ENCODE results near the gene CTDSP2.
"Not testable (repeated sequence)": the region's sequence is repeated elsewhere in the genome, so short reads cannot be mapped to it uniquely, and the experiment has no call there.

Gene CTDSP2, protein sequence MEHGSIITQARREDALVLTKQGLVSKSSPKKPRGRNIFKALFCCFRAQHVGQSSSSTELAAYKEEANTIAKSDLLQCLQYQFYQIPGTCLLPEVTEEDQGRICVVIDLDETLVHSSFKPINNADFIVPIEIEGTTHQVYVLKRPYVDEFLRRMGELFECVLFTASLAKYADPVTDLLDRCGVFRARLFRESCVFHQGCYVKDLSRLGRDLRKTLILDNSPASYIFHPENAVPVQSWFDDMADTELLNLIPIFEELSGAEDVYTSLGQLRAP

DNA sequence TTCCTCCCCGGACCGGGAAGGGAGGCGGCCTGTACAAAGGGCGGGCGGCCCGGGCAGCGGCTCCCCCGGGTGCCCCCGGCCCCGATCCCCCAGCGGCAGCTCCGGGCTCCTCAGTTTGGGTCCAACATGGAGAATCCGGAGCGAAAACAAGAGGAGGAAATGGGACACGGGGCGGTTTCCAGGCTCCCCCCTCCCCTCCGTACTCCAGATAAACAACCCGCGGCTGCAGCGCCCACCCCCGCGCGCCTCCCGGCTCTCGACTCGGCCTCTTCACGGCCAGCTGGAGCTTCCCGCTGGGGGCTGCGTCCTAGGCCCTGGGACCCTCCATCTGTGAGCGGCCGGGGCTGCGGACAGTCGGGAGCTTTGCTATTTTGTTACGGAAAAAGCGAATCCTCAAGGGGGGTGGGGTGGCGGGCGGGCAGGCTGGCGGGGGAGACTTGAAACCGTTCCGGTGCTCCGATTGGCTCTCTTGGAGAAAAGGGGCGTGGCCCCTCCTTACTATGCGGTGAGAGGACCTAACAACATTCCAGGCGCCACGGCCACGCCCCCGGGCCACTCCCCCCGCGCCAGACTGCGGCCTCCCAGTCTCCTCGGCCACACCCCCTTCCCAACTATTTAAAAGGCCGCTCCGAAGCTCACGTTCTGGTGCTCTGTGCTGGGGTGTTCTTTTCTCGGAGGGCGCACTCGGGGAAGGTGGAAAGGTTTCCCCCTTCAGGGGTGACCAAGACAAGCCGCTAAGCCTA lies at the start of gene CTDSP2:
Gene CTDSP2, minus strand, starts transcription at position 153 of the 743 bp plus-strand sequence. CDS start 294 bp downstream, outside the sequence.
- DNase-seq = peak; percentile 95

DNA sequence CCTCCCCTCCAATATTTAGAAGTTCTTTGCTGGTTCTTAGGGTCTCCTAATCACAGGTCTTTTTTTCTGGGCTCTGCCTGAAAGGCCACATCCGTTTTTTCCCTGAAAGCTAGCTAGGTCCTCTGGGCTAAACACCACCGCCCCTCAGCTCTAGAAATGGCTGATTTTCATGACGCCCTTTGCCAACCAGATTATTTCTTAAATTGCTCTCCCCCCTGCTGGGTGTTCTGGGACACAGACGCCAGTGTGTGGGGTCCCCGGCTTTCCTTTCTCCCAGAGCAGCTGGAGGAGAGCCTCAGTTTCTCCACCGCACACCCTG lies 49.5 kb upstream of the CTDSP2 start:
- no peak for DNase-seq

DNA sequence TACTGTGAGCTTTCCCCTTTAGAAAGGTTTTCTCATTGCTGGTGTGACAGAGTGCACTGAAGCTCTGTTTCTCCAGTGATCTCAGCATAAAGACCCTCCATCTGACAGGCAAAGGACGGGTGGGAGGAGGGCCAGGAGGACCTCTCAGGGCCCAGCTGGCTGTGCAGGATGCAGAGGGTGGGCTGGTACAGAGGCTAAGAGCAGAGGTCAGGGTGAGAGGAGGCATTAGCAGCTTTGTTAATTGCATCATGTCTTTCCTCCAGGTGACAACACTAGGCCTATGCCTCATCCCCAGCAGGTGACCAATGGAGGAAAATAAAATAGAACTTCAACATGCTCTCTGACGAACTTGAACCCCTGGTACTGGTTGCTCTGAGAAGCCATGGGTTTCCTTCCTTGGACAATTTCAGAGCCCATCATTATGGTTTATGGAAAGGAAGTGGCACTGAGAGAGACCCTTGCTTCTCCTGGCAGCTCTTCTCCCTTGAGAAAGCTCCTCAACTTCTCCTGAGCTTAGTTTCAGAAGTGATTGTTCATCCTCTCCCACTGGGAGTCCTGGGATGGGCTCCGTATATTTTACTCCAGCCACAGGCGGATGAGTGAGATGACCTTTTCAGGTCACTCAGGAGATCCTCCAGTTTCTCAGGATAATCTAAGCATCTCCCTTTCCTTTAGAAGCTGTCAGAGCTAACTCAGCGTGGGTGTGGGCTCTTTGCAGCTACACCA lies 49.0 kb upstream of the CTDSP2 start:
- no peak for DNase-seq

DNA sequence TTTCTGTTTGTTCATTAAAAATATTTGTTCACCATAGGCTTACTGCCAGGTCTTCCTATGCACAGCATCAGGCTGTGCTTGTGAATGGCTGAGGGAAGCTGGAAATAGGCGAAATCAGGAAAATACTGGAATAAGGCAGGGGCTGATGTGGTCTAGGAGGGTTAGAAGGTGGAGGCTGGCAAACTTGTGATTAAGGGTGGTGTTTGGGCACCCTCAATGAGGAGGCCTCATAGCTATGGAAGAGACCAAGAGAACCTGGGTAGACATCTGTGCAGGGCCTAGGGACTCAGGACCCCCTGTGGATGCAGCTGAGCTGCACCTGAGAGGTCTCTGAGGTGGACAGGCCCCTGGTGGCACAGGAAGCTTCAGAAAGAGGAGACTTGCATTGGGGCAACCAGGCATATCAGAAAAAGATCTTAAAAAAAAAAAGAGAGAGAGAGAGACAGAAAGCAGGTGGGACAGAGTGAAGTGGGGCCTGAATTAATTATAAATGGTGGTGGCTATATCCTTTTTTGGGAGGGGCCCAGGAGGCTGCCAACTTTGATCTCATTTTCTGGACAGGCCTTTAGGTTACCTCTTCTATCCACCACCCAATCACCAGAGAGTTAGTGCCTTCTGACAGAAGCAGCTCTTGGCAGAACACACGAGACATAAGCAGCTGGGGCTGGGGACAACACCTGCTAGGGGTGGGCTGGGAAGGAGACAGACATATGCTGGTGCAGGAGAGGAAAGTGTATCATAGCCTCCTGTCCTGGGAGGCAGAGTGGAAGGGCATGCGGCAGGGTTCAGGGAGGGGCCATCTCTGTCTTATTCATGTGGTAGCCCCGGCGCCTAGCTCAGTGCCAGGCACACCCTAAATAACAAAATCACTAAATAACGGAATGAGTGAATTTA lies 48.1 kb upstream of the CTDSP2 start:
- DNase-seq = no peak

DNA sequence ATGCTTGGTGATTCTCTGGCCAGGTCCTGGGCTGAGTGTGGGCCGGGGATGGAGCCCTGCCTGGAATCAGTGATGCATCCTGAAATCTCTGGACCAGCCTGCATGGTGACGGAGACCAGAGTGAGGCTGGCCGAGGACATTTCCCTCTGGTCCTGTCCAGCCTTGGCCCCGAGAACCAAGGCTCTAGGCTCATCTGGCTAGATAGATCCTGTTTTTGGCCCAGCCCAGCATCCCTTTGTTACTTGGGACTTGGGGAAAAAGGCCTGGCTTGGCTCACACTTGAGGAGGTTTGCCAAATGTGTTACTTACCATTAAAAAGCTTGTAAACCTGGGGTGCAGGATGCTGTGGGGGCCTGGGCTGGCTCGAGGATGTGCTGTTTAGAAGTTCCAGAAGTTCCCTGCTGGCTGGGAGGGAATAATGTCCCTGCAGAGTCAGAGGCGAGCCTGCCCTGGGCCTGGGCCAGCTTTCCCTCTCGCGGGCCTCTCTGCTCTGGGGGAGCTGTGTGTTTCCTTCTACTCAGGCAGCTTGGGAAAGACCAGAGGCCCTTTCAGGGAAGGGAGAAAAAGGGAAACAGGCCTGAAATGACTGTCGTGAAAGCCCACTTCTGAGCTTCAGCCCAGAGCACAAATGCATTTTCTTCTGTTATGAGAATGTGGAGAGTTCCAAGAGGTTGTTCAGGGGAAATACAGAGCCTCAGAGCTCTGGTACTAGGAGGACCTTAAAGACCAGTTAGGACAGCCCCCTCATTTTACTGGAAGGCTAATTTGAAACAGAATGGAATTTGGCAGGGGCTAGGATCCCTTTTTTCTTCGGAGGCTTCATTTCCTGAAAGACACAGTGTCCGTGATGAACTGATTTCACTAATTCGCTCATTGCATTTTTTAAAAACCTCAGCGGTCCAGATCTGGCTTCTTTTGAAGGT lies 47.2 kb upstream of the CTDSP2 start:
- DNase-seq = no peak

DNA sequence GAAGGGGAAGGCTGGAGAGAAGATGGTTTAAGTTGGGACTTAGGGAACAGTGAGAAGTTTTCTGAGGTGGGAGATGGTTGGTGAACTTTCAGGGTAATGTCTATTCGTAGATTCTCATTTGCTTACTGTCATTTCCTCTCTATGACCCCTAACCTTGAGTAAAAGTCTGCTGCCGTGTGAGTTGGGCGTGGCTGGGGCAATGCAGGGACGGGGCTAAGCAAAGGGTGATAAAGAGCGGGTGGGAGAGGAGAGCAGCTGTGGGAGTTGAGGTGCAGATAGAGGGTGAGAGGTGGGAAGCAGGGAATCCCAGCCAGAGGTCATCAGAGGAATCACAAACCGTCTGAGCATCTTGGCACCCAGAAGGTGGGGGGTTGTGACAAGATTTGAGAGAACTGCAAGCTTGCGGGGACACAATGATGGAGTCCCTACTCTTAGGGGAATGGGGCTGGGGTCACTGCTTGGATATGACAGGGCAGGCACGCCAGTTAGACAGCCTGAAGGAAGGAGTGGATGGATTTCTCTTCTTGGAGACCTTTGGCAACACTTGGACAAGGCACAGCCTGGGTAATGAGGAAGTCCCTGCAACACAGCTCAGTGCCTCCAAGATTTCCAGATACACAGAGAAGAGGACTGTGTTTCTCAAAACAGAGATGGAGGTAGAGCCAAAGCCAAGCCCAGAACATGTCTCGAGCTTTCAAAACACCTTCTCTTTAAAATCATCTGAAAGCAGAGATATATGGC lies 45.9 kb upstream of the CTDSP2 start:
- no peak for DNase-seq

DNA sequence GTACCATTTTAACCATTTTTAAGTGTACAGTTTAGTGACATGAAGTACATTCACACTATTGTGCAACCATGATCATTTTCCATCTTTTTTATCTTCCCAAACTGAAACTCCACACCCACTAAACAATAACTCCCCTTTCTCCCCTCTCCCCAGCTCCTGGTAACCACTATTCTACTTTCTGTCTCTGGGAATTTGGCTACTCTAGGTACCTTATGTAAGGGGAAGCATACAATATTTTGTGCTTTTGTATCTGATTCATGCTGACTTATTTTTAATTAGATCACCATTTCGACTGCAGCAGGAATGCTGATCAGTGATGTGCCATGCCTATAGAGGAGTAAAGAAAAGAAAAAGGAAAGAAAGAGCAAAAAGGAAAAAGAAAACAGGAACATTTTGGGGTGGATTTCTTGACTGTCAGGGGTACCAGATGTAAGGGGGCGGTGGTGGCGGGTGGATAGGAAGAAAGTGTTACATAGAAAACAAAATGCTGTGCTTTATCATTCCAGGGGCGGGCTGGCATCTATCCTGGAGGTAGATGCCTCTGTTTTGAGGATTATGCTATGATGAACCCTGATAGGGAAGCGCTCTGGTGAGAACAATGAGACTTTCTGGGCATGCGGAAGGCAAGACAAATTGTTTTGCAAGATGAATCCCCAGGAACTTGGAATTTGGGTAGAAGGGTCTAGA lies 45.2 kb upstream of the CTDSP2 start:
- no peak for DNase-seq

DNA sequence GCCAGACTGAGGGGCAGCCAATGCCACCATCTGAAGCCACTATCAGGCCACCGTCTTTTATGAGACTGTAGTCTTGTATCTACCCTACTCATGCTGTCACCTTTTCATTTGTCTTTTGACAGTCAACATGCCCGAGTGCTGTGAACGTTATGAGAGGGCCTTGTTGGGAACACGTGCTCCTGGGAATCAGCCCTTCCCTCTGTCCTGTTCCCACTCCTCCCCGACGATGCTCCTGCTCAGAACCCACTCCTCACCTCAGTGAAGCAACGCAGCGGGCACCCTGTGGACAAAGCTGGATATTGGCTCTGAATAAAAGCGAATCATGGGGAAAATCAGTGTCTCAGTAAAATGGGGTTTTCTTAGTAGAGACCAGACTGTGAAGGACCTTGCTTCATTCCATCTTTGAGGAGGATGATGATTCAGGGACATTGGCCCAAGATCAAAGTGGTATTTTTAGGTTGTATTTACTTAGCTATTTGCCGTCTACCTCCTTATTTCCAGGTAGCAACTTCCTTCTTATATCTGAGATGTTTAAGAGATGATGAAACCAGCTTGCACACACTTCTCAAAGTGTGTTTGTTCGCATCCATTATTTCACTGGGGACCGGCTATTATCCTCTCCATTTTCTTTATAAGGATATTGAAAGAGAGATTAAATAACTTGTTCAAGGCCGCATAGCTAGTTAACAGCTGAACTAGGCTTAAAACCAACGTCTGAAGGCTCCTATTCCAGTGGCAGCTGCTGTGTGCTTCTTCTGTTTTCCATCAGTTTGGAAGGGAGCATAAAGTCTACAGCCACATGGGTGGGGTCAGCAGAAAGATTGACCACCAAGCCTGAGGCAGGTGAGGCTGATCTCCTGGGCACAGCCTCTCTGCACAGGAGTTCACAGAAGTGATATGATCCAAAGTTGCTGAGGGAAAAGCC lies 43.9 kb upstream of the CTDSP2 start:
- no peak for DNase-seq

DNA sequence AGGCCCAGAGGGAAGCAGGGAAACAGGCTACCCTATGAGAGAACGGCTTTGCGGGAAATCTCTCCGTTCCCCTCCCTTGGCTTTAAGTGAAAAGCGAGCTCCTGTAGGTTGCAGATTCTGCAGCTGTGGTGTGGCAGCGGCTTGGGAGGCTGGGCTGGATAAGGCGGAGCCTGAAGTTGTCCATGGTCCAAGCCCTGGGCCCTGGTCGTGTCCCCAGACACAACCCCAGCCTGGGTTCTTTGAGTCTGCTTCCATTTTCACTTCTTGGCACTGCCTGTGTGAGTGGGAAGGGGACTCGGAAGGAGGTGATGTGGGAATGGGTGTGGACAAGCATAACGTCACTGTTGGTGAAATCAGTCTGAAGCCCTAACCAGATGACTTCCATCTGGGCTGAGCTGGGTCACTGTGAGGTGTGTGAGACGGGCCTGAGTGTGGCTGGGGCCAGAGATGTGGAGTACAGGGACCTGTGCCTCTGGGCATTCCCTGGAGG lies 43.0 kb upstream of the CTDSP2 start:
- no peak for DNase-seq

DNA sequence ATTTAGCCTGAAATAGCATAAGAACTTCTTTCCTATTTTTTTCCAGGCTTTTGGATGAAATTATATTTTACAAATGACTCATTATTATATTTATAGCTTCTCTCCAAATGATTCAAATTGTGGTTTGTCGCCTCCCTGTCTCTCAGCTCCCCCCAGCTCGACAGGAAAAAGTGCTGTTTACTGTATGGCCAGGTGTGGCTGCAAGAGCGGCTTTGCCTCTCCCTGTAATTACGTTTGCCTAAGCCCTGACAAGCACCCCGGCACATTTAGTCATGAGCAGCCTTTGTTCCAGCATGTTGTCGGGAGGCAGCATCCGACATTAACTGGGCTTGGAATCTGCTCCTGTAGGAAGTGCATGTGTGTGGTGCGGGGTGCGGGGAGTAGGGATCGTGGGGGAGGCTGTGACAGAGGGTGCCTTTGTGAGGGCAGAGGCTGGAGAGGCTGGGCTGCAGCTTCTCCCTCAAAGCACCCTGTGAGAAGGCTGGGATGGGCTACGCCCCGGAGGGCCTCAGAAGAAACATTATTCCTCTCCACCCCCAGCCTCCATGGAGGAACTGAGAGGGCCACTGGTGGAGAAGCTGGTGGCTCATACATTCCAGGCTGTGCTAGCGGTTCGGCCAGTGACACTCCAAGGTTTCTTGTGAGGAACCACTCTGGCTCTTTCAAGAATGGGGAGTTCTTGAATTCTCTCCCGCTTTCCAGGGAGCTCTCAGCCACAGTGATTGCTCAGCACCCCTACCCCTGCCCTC lies 42.1 kb upstream of the CTDSP2 start:
- peak; percentile 58 for DNase-seq

DNA sequence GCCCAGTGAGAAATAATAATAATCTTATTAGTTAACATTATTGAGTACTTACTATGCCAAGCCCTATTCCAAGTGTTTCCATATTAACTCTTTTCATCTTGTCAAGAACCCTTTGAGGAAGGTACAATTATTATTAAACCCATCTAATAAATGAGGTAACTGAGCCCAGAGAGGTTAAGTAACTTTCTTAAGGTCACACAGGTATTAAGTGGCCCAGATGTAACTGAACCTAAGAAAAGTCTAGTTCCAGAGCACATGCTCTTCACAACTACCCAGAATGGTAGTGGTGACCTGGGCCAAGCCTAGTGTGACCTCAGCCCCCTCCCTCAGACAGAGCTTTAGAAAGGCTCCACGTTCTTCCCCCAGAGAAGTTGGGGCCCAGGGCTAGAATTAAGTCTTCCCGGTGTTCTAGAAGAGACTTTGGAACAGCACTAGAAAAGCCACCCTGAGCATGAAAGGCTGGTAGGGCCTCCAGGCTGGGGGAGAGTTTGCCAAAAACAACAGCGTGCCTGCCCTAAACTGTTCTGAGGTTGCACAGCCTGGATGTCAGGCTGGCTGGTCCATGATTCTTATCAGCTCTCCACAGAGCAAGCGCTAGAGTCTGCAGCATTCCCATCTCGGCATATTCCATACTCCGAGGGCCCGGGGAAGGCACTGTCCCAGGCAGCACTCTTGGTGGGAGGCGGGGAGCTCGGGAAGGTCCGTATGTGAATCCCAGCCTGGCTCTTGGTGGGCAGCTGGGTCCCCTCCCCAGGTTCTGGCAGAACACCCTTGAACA lies 41.3 kb upstream of the CTDSP2 start:
- DNase-seq = no peak

DNA sequence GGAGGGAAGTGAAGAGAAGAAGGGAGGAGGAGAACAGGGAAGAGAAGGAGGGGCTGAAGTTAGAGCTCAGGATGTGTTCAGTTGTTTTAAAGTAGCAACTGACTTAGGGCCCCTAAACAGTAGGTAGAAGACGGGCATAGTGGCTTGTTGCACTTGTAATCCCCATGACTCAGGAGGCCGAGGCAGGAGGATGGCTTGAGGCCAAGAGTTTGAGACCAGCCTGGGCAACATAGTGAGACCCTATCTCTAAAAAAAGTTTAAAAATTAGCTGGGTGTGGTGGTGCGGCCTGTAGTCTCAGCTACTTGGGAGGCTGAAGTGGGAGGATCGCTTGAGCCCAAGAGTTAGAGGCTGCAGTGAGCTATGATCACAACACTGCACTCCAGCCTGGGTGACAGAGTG lies 40.4 kb upstream of the CTDSP2 start:
- DNase-seq = not testable (repeated sequence)

DNA sequence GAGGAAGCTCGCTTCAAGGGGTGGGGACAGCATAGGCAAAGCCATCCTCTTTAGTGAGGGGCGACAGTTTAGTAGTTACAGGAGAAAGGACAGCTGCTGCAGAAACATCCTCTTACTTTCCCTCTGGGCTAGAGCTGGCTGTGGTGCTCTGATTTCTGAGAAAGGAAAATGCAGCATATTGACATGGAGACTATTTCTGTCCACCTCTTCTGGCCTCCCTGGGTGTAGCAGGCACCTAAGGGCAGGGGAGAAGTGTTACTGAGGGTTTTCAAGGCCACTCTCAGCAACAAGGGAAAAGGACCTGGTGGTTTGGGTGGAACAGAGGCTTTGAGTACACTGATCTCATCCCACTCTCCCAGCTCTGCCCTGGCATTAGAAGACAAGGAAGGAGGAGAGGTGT lies 40.0 kb upstream of the CTDSP2 start:
- DNase-seq = no peak

DNA sequence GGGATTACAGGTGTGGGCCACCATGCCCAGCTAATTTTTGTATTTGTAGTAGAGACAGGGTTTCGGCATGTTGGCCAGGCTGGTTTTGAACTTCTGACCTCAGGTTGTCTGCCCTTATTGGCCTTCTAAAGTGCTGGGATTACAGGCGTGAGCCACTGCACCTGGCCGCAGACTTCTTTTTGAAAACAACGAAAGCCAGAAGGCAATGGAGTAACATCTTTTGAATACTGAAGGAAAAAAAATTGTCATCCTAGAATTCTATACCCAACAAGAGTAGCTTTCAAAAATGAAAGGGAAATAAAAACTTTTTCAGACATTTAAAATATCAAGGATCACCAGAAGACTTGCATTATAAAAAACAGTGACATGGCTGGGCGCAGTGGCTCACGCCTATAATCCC lies 38.7 kb upstream of the CTDSP2 start:
- DNase-seq = no peak

DNA sequence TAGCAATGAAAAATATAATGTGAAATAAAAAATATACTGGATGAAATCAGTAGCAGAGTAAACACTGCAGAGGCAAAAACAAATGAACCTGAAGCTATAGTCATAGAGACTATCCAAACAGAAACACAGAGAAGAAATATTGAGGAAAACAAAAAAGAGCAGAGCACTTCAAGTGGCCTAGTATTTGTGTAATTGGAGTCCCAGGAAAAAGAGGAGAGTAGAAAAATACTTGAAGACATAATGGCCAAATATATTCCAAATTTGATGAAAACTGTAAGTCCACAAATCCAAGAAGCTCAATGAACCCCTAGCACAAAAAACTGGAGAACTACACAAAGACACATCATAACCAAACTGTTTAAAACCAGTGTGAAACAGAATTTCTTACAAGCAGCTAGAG lies 37.2 kb upstream of the CTDSP2 start:
- DNase-seq = no peak

DNA sequence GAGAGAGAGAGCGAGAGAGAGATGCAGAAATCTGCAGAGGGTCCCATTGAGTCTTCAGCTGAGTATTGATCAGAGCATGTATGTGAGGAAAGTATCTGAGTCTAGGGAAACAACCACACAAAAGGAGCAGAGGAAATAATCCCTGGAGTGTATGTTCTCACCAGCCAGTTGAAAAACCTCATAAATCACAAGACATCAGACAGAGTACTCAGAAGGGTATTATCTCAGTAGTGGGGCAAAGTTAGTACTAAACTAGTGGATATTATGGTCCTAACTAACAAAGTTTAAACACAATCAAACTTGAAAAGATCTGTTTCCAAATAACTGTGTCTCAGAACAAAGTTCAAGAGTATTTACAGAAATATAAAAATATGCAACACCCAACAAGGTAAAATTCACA lies 36.5 kb upstream of the CTDSP2 start:
- no peak for DNase-seq

DNA sequence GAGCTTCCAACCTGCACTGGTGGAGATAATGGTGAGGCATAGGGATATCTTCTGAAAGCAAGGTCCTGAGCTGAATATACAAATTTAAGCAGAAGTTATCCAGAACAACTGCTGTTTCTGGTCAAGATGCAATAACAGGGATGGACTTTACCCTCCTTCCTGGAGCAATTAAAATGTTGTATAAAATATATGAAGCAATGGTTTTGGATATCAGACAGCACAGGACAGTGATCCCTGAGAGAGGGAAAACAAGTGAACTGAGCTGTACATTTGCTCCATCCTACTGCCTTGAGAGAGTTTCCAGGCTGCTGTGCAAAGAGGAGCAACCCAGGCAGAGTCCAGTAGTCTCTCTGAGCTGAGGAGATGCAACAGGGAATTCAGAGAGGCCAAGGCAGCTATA lies 36.0 kb upstream of the CTDSP2 start:
- DNase-seq = no peak

DNA sequence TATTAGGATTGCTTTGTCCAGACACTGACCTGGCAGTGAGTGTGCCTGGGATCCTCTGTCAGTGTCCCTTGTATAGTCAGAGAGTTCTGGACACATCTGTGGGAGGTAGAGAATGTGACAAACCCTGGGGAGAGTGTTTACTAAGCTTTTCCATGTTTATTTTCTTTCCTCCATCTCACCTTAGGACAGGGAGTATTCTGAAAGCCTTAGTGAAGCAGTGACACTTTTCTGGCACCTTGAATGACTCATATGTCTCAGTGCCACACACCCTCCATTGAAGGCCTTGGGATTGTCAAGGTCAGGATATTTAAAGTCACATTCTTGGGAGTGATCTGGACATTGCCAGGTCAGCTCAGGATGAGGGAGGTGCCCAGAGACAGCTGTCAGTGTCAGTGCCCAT lies 34.9 kb upstream of the CTDSP2 start:
- no peak for DNase-seq

Data from activated CD4-positive, alpha-beta T cell treated with anti-CD3 and anti-CD28 coated beads, Interleukin-2, Interleukin-6, amounts not matched to agents 100 ng/mL and 50 ng/mL, durations not matched to agents 16 hours and 8 hours (primary cell).